Osteoblast (primary cell): ENCODE results near the gene OBSCN. TPM values are rescaled to one million over a fixed set of nuclear protein-coding genes. Genes with fewer than 3 reads are reported as not detected.
A peak's percentile ranks its signal among the peaks of the same experiment; 100 is the strongest.

Experiments
- DNase-seq: peaks from one replicate; pipeline ENCODE4 v3.0.0; 2011; ENCODE audit warnings: low spot score, mixed read lengths; ENCODE audit not compliant: insufficient read length; ENCODE audit errors: missing footprints
- H2AFZ ChIP-seq: 2 replicates; pipeline ENCODE4 v1.6.0; 2011; ENCODE audit warnings: mild to moderate bottlenecking, low read length
- H3K27ac ChIP-seq: 2 replicates; pipeline ENCODE4 v1.5.1; 2011; ENCODE audit warnings: mild to moderate bottlenecking, low read depth, low read length, moderate library complexity
- H3K27me3 ChIP-seq: 2 replicates; pipeline ENCODE4 v1.6.0; 2012; ENCODE audit warnings: mild to moderate bottlenecking, control low read depth, inconsistent platforms, low read length, moderate library complexity; ENCODE audit not compliant: insufficient read depth
- H3K36me3 ChIP-seq: 2 replicates; pipeline ENCODE4 v1.5.1; 2011; ENCODE audit warnings: mild to moderate bottlenecking, low read length, control low read depth, moderate library complexity; ENCODE audit not compliant: insufficient read depth
- H3K4me1 ChIP-seq: 2 replicates; pipeline ENCODE4 v1.5.1; 2011; ENCODE audit warnings: mild to moderate bottlenecking, low read length, control low read depth, moderate library complexity; ENCODE audit not compliant: insufficient read depth
- H3K4me2 ChIP-seq: 2 replicates; pipeline ENCODE4 v1.6.0; 2011; ENCODE audit warnings: mild to moderate bottlenecking, low read length; ENCODE audit not compliant: insufficient read depth
- H3K4me3 ChIP-seq: fragments of 200-600 bp; sonication (generic); 3 replicates; pipeline ENCODE4 v1.5.1; 2012; ENCODE audit warnings: mild to moderate bottlenecking, low read length, inconsistent platforms; ENCODE audit not compliant: insufficient read depth
- H3K79me2 ChIP-seq: 2 replicates; pipeline ENCODE4 v1.6.0; 2012; ENCODE audit warnings: mild to moderate bottlenecking, low read length, control low read depth, inconsistent platforms; ENCODE audit not compliant: insufficient read depth
- H3K9me3 ChIP-seq: 2 replicates; pipeline ENCODE4 v1.5.1; 2011; ENCODE audit warnings: low read depth, low read length, control low read depth
- H4K20me1 ChIP-seq: 2 replicates; pipeline ENCODE4 v1.6.0; 2012; ENCODE audit warnings: mild to moderate bottlenecking, low read length, control low read depth; ENCODE audit not compliant: insufficient read depth
- total RNA-seq: library from RNA; depleted of rRNA; stranded (reverse); fragments of >200 nt; gene quantifications from 2 replicates; pipeline ENCODE4 v1.2.3, GENCODE V29; 2012
- TF ChIP-seq, protein P1 (sequence below): IDR thresholded peaks from 2 replicates; pipeline ENCODE4 v1.5.1; 2011; ENCODE audit warnings: mild to moderate bottlenecking, low read depth, low read length, moderate library complexity; ENCODE audit errors: extremely low read depth

OBSCN gene
- 2.9 and 3.2 TPM in 2 replicates for total RNA-seq

GRCh38 chr1:228207851-228208821 is at the start of gene OBSCN:
Gene OBSCN (plus strand): TSS chr1:228208044. CDS start chr1:228211784, 3,740 bp downstream.
- Histone ChIP-seq H3K27me3 (peaks cover 12% of the 10 kb centered on the region), H3K36me3 (no peaks in the 10 kb centered on the region)

GRCh38 chr1:228158151-228159007 is 49.5 kb upstream of the OBSCN start:
- Histone ChIP-seq H3K27me3 (peaks cover 13% of the 10 kb centered on the region), H3K9me3 (no peaks in the 10 kb centered on the region), H3K27ac (no peak overlapping the region), H3K79me2 (no peaks in the 10 kb centered on the region), H3K4me1 (peaks cover 11% of the 10 kb centered on the region), H4K20me1 (peaks cover 24% of the 10 kb centered on the region), H3K4me3 (no peak overlapping the region), H3K36me3 (no peaks in the 10 kb centered on the region), H3K4me2 (no peak overlapping the region), H2AFZ (no peak overlapping the region)
- DNase-seq = peak; percentile 80
- TF ChIP-seq, protein P1, sequence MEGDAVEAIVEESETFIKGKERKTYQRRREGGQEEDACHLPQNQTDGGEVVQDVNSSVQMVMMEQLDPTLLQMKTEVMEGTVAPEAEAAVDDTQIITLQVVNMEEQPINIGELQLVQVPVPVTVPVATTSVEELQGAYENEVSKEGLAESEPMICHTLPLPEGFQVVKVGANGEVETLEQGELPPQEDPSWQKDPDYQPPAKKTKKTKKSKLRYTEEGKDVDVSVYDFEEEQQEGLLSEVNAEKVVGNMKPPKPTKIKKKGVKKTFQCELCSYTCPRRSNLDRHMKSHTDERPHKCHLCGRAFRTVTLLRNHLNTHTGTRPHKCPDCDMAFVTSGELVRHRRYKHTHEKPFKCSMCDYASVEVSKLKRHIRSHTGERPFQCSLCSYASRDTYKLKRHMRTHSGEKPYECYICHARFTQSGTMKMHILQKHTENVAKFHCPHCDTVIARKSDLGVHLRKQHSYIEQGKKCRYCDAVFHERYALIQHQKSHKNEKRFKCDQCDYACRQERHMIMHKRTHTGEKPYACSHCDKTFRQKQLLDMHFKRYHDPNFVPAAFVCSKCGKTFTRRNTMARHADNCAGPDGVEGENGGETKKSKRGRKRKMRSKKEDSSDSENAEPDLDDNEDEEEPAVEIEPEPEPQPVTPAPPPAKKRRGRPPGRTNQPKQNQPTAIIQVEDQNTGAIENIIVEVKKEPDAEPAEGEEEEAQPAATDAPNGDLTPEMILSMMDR = no peak

More at GRCh38 chr1:228207851-228208821, at the start of gene OBSCN:
- H3K4me3 ChIP-seq = no peak within 1 kb of the TSS
- no peak within 1 kb of the TSS for H3K4me2 ChIP-seq
- H4K20me1 ChIP-seq = no peaks in the 10 kb centered on the region
- TF ChIP-seq, protein P1 = no peak
- no peaks in the 10 kb centered on the region for H3K79me2 ChIP-seq
- no peaks in the 10 kb centered on the region for H3K9me3 ChIP-seq
- no peak within 1 kb of the TSS for H3K27ac ChIP-seq
- no peak within 1 kb of the TSS for H2AFZ ChIP-seq
- DNase-seq = peak; percentile 80
- no peaks in the 10 kb centered on the region for H3K4me1 ChIP-seq

- Histone ChIP-seq H3K4me3 (no peak overlapping the region), H3K4me1 (peaks cover 11% of the 10 kb centered on the region), H3K27ac (no peak overlapping the region), H3K36me3 (no peaks in the 10 kb centered on the region), H4K20me1 (peaks cover 24% of the 10 kb centered on the region), H3K9me3 (no peaks in the 10 kb centered on the region), H2AFZ (no peak overlapping the region), H3K27me3 (peaks cover 13% of the 10 kb centered on the region), H3K4me2 (no peak overlapping the region), H3K79me2 (no peaks in the 10 kb centered on the region)
- TF ChIP-seq, protein P1 = no peak
- peak; percentile 26 for DNase-seq
Observed at GRCh38 chr1:228159008-228159665, 48.7 kb upstream of the OBSCN start.
